ENCODE measurements around the gene EMC8.

DNA sequence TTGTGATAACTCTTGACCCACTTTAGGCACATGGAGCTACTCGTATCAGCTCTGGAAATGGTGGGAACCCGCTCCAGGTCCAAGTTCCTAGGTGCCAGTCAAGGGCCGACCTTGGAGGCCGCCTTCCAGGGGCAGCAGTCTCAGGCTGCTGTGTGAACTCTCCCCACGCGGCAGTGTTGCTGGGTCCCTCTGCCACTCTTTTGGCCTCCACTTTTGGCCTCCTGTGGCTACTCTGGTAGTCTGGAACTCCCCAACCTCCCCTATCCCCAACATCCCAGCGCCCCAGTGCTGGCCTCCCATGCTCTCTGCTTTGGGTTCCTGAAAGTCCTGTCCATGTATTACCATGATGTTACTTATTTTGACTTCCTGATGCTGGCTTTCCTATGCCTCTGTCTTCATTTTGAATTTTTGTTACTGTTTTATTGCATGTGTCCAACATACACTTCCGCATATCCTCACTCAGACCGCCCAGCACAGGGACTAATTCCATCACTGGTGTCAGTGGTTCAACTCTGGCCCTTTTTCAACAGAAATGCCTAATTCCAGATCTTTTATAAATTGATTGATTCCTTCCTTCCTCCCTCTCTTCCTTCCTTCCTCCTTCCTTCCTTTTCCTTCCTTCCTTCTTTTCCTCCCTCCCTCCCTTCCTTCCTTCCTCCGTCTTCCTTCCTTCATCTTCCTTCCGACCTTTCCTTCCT, 44.3 kb upstream of the EMC8 start:
- TF ChIP-seq, protein P1, sequence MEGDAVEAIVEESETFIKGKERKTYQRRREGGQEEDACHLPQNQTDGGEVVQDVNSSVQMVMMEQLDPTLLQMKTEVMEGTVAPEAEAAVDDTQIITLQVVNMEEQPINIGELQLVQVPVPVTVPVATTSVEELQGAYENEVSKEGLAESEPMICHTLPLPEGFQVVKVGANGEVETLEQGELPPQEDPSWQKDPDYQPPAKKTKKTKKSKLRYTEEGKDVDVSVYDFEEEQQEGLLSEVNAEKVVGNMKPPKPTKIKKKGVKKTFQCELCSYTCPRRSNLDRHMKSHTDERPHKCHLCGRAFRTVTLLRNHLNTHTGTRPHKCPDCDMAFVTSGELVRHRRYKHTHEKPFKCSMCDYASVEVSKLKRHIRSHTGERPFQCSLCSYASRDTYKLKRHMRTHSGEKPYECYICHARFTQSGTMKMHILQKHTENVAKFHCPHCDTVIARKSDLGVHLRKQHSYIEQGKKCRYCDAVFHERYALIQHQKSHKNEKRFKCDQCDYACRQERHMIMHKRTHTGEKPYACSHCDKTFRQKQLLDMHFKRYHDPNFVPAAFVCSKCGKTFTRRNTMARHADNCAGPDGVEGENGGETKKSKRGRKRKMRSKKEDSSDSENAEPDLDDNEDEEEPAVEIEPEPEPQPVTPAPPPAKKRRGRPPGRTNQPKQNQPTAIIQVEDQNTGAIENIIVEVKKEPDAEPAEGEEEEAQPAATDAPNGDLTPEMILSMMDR (conservative IDR thresholded peaks at IDR 0.05): no peak
- TF ChIP-seq ZFX (IDR thresholded peaks at IDR 0.05): no peak
